Ascending aorta (tissue), 2 donors: ENCODE results near the gene DNAH8. TPM values are rescaled to one million over a fixed set of nuclear protein-coding genes. Genes with fewer than 3 reads are reported as not detected.

Experiments used
- DNase-seq, 2 donors: peaks; one replicate each; pipeline ENCODE4 v3.0.0-alpha.2; 2019; ENCODE audit warnings: low spot score in 2 of 2
- H3K27ac ChIP-seq, 2 donors: fragments of 200-600 bp; sonication (generic); one replicate each; pipeline ENCODE4 v1.5.1; 2016 to 2017; ENCODE audit warnings: mild to moderate bottlenecking in 1 of 2
- H3K27me3 ChIP-seq: fragments of 200-600 bp; sonication (generic); one replicate; pipeline ENCODE4 v1.5.1; 2017
- H3K36me3 ChIP-seq, 2 donors: fragments of 200-600 bp; sonication (generic); one replicate each; pipeline ENCODE4 v1.5.1; 2016
- H3K4me1 ChIP-seq, 2 donors: fragments of 200-600 bp; sonication (generic); one replicate each; pipeline ENCODE4 v1.5.1; 2016 to 2017; ENCODE audit warnings: mild to moderate bottlenecking in 1 of 2
- H3K4me3 ChIP-seq, 2 donors: fragments of 200-600 bp; sonication (generic); one replicate each; pipeline ENCODE4 v1.5.1; 2016 to 2017; ENCODE audit warnings: mild to moderate bottlenecking in 1 of 2
- H3K9me3 ChIP-seq, 2 donors: fragments of 200-600 bp; sonication (generic); one replicate each; pipeline ENCODE4 v1.5.1; 2016
- CTCF ChIP-seq, 3 experiments: fragments of 200-600 bp in 2 of 3; fragments of 450-650 bp in 1 of 3; sonication (generic) in 2 of 3; IDR thresholded peaks; one replicate each; pipeline ENCODE4 v1.5.1; 2016 to 2019; ENCODE audit warnings: antibody characterized with exemption in 3 of 3, mild to moderate bottlenecking in 1 of 3, moderate library complexity in 1 of 3
- intact Hi-C: fragments of 100-400 bp; cut with DNase I; formaldehyde crosslinking; loops from one replicate; pipeline ENCODE4 v1.15.1; 2023
- total RNA-seq: library from RNA; depleted of rRNA; stranded (reverse); fragments of >200 nt; gene quantifications from one replicate; pipeline ENCODE4 v1.1.0, GENCODE V29; 2016

DNAH8 gene
- total RNA-seq, 1 donor from 2014 or later = not detected

GRCh38 chr6:39060467-39061160, 345.5 kb downstream of the DNAH8 start:
- Histone ChIP-seq H3K27ac (no peak overlapping the region), H3K4me3 (no peak overlapping the region)

DNA sequence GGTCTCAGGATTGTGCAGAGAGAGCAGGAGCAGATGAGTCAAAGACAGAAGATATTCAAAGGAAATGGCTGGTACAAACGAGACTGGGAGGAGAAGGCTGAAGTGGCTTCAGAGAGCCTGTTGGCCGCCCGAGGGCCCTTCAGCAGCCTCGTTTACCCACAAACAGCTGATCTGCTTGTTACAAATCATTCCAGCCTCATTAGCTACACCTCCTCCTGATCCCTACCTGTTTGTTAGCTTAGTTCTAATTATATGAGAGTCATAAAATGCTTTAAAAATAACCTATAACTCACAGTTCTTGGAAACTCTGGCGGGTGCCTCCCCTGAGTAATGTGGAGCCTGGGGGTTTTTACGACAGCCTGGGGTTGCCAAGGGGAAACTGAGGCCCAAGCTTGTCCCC, 346.1 kb downstream of the DNAH8 start:
- TF ChIP-seq CTCF (IDR thresholded peaks at IDR 0.05) = no peak
- no peak for DNase-seq
- Histone ChIP-seq H3K4me1 (no peaks in the 10 kb centered on the region), H3K36me3 (no peaks in the 10 kb centered on the region), H3K4me3 (no peak overlapping the region), H3K27me3 (no peaks in the 10 kb centered on the region), H3K9me3 (no peaks in the 10 kb centered on the region), H3K27ac (no peak overlapping the region)
- intact Hi-C loops = no loop called here

More at GRCh38 chr6:39060467-39061160, 345.5 kb downstream of the DNAH8 start:
- H3K36me3 ChIP-seq = no peaks in the 10 kb centered on the region
- DNase-seq = no peak
- H3K9me3 ChIP-seq = no peaks in the 10 kb centered on the region
- H3K4me1 ChIP-seq = no peaks in the 10 kb centered on the region
- no peak for TF ChIP-seq CTCF (IDR thresholded peaks at IDR 0.05)
- intact Hi-C loops = no loop called here
- H3K27me3 ChIP-seq = no peaks in the 10 kb centered on the region

GRCh38 chr6:39061588-39061987, 346.5 kb downstream of the DNAH8 start:
- no peak for TF ChIP-seq CTCF (IDR thresholded peaks at IDR 0.05)
- no peak for DNase-seq
- Histone ChIP-seq H3K4me1 (no peaks in the 10 kb centered on the region), H3K4me3 (no peak overlapping the region), H3K9me3 (no peaks in the 10 kb centered on the region), H3K27ac (no peak overlapping the region), H3K27me3 (no peaks in the 10 kb centered on the region), H3K36me3 (no peaks in the 10 kb centered on the region)
- intact Hi-C loops = no loop called here

GRCh38 chr6:39062014-39062740, 347.1 kb downstream of the DNAH8 start:
- TF ChIP-seq CTCF (IDR thresholded peaks at IDR 0.05) = no peak
- H3K4me3 ChIP-seq = no peak overlapping the region
- H3K27ac ChIP-seq = no peak overlapping the region
- no peaks in the 10 kb centered on the region for H3K4me1 ChIP-seq
- no peaks in the 10 kb centered on the region for H3K36me3 ChIP-seq
- no peaks in the 10 kb centered on the region for H3K27me3 ChIP-seq
- no peak for DNase-seq
- H3K9me3 ChIP-seq = no peaks in the 10 kb centered on the region
- intact Hi-C loops = no loop called here

DNA sequence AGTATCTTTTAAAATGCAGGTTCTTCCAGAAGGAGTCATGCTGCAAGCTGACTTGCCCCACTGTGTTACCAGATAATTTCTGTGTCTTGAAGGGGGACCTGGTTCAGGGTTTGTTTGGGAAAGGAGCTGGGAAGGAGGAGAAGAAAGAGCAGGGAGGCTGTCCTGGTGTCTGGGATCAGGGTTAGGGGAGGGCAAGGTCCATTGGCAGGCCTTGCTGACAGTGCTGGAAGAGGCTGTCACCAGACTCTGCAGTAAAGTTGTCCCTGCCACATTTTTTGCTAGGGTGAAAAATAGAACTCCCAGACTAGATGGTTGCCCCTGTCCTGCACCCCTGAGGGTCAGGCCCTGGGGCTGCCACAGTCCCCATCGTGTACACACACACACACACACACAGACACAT, 348.4 kb downstream of the DNAH8 start:
- H3K27me3 ChIP-seq = no peaks in the 10 kb centered on the region
- no peak overlapping the region for H3K4me3 ChIP-seq
- H3K4me1 ChIP-seq = no peaks in the 10 kb centered on the region
- H3K27ac ChIP-seq = no peak overlapping the region
- intact Hi-C loops = no loop called here
- H3K9me3 ChIP-seq = no peaks in the 10 kb centered on the region
- H3K36me3 ChIP-seq = no peaks in the 10 kb centered on the region
- TF ChIP-seq CTCF (IDR thresholded peaks at IDR 0.05) = no peak
- DNase-seq = no peak
